Measurements from ENCODE around the gene C15orf39.
"Not testable (repeated sequence)": the region's sequence is repeated elsewhere in the genome, so short reads cannot be mapped to it uniquely, and the experiment has no call there.

Gene C15orf39

DNA sequence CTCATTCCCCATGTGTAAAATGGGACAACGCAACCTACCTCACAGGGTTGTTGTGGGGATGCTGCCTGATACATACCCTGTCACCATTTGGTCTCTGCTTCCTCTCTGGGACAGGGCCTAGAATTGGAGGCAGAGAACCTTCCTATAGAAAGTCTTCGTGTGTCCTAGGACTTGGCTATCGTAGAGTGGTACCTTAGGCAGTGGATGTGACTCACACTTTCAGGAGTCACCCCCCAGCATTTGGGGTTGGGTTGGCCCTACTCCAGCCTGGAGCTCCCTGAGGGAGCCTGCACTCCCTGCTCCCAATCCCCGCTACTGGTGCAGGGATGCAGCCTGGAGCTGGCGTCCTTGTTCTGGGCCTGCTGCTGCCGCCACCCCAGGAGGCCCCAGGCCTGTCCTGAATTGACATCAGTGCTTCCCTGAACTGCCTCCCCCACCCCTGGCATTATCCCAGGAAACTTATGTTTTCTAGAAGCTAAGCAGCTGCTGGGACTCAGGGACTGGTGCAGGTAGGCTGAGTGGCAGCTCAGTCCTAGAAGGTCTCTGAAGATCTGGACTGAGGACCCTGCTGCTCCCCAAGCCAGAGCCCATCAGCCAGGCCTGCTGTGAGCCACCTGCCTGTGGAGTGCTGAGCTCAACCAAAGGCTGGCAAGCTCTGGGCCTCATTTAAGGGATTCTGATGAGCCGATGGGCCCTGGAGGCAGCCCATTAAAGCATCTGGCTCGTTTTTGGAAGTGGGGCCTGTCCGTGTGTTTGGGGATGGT is 9.9 kb downstream of the C15orf39 start:
- DNase-seq (ENCODE audit: low read depth in 3 of 3): no peak

DNA sequence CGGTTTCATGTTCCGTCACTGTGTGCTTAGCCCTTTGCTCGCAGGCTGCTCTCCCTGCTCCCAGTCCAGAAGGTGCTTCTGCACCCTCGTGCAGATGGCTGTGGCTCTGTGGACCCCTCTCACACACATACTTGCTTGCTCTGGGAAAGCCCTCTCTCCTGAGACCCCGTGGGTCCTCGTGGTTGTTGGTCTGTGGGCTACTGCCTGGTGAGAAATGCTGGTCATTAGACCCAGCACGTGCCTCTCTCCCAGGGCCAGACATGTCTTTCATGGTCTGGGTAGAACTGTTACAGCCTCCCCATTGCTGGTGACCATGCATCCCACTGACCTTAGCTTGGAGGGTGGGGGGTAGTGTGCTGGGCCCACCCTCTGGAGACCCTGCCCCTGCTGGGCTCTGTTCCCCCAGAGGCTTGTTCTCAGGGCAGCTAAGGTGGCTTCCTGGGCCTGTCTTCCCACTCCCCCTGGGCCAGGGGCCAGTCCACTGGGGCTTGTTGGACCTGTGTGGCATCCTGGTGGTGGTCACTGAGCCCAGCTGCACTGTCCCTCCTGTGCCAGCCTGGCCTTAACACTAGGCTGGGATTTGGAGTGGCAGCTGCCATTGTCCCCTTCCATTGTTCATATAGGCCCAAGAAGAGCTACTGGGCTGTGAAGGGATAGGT is 10.6 kb downstream of the C15orf39 start:
- DNase-seq (ENCODE audit: low read depth in 3 of 3): no peak

DNA sequence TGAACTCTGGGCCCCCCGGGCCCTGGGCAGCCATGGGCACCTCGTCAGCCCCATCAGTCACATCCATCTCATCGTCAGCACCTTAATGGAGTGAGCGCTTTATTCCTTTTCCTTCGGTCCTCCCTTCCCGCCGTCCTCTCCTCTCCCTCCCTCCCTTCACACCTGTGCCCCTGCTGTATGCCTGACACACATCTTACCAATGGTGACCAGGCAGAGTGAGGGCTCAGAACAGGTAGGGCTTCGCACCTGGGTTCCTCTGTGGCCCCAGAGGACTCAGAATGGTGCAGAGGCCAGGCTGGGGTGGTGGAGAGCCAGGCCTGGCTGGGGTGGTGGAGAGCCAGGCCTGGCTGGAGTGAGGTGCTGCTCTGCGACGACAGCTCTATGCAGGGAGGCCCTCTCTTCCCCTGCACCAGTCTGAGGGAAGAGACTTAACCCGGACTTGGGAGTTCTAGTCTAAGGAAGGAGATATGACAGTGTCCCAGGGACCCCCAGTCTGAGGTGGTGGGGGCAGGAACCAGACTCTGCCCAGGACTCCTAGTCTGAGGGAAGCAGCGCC is 11.6 kb downstream of the C15orf39 start:
- no peak for DNase-seq (ENCODE audit: low read depth in 3 of 3)

DNA sequence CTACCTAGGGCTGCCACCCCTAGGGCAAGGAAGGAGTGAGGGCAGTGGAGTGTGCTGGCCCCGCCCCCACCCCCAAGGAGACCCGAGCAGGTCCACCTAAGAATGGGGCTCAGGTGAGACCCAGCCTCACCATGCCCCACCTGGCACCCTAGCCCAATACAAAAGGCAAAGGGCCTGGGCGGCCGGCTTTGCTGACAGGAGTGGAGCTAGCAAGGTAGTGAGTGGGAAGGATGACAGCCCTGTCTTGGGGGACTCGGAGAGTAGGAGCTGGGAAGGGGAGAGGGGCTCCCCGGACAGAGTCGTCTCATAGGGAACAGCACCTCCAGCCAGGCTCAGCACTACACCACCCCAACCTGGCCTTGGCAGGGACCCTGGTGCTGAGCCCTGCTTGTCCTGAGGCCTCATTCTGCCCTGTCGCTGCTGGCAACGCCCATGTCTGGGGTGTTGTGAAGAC is 12.1 kb downstream of the C15orf39 start:
- DNase-seq (ENCODE audit: low read depth in 3 of 3): no peak

DNA sequence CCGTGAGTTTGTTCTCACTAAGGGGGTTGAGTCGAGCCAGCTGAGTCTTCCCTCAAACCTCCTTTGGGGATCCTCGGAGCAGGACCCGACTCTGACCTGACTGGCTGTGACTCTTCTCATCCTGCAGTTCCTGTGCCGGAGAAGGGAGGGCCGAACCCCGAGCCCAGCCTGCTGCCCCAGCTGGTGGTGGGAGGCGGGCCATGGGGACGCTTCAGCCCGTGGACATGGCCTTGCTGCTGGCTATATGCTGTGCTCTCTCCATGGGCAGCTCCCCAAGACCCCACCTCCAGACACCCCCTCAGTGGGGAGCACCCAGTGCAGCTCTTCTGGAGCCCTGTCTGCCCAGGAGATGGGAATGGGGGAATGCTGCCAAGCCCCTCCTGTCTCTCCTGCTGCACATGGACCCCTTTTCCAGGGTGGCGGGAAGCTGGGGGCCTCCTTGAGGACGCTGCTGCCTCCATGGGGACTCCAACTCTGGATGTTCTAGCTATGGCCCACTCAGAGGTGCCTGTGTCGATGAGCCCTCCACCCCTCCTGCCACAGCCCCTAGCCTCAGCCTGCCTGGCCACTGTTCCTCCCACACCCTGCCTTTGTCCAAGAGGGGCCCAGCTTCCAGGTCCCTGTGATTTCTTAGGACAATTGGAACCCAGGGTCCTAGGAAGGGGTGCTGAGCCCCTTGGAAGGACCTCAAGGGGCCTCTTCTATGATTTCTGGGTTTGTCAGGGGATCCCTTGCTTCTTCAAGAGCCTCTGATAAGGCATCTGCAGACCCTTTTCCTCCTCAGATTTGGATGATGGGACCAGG is 12.8 kb downstream of the C15orf39 start:
- DNase-seq (ENCODE audit: low read depth in 3 of 3): no peak

DNA sequence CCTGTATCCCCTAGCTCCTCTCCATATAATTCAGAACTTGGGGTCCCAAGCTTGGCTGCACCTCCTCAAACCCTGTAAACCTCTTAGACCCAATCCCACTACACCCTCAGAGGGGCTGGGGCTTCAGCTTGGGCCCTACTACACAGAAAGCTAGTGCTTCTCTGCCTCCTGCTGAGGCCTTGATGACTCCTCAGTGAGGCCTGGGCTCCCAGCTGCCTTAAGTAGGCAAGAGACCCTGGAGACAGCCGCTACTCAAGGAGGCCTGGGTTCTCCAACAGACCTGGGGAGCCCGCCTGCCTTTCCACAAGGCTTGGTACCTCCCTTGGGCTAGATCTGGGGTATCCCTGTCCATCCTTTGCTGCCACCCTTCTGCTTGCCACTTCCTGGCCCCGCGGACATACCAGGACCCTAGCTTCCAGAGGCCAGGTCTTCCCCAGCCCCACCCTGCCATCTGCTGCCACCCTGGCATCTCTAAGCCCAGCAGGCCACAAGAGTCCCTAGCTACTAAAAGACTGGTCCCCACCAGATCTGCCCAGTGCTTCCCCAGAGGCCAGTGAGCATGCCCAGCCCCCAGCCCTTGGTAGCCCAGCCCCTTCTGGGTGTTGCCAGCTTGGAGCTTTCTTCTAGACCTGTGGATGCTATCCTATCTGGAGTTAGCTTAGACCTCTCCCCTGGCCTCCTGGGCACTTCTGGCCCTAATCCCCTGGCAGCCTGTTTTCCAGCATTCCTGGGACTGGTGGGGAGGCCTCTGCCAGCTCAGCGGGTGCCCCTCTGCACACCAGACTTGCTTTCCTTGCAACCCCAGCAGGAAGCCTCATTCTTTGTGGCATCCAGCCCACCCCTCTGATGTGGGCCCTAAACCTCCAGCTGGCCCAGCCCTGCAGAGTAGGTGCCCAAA is 13.7 kb downstream of the C15orf39 start:
- no peak for DNase-seq (ENCODE audit: low read depth in 3 of 3)

DNA sequence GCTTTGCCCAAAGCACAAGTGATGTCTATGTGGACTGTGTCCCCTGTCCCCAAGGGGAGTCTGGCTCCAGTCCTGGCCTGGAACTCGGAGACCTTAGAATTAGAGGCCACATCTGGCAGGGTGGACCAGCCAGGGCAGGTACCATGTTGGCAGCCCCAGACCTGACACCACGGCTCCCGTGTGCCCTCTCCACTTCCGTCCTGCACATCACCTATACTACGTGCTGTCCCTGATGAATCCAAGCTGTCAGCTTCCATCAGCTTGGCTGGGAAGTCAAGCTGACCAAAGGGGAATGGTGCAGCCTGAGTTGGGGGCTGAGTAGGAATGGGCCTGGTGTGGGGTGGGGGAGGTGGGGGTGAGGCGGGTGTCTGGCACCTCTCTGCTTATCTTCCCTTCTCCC is 15.3 kb downstream of the C15orf39 start:
- DNase-seq (ENCODE audit: low read depth in 3 of 3): no peak

DNA sequence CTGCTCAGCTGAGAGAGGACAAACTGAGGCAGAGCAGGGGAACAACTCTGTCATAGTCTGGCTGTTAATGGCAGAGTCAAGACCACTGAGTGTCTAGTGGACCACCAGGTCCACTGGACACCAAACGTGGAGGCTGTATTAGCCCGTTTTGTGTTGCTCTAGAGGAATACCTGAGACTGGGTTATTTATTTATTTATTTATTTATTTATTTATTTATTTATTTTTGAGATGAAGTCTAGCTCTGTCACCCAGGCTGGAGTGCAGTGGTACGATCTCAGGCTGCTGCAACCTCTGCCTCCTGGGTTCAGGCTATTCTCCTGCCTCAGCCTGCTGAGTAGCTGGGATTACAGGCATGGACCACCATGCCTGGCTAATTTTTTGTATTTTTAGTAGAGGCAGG is 15.9 kb downstream of the C15orf39 start:
- DNase-seq (ENCODE audit: low read depth in 3 of 3): not testable (repeated sequence)

DNA sequence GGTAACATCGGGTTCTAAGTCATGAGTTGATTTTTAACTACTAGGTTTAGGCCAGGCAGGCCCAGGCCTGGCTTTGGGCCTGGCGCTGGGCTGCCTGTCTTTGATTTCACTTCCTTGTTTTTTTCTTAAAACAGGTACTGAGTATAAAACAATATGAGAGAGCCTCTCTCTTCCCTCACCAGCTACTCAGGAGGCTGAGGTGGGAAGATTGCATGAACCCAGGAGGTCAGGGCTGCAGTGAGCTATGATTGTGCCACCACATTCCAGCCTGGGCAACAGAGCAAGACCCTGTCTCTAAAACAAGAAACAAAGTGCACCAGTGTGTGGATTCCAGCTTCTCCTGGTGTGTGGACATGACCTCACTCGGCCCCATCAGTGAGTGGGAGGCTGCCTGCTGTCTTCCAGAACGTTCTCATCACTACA is 17.8 kb downstream of the C15orf39 start:
- not testable (repeated sequence) for DNase-seq (ENCODE audit: low read depth in 3 of 3)

DNA sequence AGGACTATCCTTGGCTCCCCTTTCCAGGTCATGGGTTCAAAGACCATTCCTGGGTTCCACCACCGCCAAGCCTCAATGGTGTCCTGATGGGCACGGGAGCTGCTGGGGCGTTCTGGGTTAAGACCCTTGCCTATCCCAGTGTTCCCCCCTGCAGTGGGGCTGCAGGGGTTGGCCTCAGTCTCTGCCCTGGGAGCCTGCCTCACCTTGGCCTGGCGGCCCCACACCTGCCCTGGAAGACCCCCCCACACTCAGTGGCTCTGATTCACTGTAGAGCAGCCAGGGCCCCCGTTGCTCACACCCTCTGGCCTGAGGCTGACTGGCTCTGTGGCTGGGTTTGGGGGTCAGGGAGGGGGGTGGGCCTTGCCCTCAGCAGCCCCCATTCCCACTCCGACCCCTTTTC is 22.0 kb downstream of the C15orf39 start:
- no peak for DNase-seq (ENCODE audit: low read depth in 3 of 3)

DNA sequence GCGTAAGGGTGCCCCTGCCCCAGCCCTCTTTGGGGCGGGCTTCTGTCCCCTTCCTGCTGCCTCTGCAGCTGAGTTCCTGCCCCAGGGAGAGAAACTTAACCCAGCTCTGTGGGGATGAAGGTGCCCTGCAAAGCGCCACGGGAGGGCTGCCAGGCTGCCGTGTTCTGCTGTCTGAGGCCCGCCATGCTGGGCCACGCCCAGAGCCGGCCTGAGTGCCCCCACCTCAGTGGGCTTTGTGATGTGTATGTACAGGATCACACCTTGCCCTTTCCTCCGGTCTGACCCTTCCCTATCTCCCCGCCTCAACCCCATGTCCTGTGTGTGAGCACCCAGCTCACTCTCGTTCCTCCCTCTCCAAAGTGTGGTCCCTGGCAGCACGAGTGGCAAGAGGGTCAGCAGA is 22.6 kb downstream of the C15orf39 start:
- DNase-seq (ENCODE audit: low read depth in 3 of 3): no peak

DNA sequence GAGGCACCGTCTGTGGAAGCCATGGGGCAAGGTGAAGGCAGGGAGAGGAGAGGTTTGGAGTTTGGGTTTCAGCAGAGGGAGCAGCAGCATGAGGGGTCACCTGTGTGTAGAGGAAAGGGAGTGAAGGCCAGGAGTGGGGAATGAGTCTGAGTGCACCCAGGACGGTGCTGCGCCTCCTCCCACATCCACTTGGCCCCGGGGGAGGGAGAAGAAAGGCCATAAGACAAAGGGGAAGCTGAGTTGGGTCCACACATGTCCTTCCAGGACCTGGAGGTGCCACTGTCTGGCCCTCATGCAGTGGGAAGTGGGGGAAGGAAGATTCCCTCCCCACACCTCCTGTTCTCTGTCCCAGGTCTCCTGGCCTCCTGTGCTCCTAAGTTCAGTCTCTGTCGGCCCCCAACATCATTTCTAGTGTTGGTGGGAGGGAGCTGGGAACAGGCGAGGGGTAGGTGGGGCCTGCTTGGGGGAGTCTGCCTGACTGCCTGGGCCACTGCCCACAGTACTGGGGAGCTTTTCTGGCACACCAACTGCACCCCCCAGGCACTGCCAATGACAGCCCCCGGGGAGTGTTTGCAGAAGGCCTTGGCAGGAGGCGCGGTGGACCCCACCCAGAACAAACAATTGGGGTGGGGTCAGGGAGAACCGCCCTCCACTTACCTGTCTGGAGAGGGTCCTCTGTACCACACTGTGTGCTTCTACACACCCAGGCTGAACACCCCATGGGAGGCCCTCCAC is 23.6 kb downstream of the C15orf39 start:
- DNase-seq (ENCODE audit: low read depth in 3 of 3): not testable (repeated sequence)

DNA sequence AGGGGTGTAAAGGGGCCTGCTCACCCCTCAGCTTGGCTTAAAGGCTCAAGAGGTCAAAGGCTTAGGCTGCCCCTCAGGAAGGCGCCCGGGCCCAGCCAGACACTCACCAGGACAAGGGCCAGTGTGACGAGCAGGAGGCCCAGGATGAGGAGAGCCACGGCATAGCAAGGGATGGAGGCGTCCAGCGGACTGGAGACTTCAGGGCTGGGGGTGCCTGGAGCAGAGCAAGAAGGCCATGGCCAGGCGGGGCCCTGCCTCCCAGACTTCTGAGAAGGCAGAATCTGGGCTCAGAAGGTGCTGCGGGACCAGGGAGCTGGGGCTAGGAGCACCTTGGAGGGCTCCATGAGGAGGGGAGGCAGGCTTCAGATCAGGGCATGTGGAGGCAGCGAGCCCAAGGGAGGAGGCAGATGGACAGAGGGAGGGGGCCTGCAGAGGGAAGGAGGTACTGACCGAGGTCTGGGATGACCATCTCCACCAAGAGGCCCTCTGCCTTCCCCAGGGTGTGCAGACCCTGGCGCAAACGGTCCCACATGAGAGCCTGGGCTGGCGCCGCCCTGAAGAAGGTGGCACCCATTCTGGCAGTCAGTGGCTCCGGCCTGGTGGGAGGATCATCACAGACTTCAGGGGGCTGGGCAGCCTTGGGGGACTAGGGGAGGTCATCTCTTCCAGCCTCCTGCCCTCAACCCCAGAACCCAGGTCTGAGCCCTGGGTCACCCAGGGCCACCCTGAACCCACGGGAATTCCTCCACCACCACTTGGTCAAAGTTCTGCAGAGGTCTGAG is 24.5 kb downstream of the C15orf39 start:
- no peak for DNase-seq (ENCODE audit: low read depth in 3 of 3)

DNA sequence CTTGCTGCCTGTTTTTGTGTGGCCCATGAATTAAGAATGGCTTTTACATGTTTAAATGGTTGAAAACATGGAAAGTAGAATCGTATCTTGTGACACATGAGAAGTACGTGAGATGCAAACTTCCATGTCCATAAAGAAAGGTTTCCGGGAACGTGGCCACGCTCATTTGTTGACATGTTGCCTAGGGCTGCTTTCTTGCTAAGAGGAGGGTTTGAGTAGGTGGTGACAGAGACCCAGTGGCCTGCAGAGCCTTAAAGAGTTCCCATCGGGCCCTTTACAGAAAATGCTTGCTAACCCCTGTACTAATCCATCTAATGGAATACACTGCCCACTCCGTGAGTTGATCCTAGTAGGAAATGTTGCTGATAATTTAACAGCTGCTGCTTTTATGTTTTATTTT is 25.4 kb downstream of the C15orf39 start:
- not testable (repeated sequence) for DNase-seq (ENCODE audit: low read depth in 3 of 3)

DNA sequence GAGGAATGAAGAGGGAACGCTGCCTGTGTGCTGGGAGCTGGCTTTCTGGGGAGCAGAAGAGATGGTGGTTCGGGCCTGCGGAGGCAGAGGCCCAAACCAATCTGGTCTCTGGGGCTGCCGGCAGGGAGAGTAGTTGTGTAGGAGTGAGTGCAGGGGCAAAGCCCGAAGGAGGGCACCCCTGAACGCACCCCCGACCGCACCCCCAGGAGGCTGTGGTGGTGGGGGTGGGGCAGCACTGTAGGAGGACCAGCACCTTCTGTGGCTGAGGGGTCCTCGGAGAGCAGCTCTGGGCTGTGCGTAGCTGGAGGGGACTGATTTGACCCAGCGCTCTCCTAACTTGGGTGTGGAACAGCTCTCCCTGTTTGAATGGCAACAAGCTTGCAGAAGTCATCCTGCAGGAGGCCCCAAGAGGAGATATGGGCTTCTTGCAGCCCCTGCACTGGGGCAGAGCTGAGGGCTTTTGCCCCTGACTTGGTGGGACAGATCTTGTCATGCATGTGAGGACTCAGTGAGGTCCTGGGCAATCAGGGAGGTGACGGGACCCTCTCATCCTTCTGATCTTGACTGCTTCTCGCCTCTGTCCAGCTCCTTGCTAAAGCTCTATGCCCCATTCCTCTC is 26.1 kb downstream of the C15orf39 start:
- no peak for DNase-seq (ENCODE audit: low read depth in 3 of 3)

DNA sequence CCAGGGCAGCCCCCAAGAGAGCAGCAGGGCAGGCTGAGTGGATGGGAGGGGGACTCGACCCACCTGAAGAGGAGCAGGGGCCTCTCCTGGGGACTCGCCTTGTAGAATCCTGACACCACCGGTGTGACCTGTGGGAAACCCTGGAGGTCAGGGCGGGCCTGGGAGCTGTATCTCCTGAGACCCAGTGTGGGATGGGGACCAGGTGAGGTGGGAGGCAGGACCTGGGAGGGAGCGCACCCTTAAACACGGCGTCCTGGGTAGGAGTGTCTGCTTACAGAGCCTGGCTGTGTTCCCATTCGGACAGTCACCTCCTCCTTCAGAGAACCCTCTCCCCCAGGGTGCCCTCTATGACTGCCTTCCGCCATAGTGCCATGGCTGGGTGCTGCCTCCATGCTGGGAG is 27.1 kb downstream of the C15orf39 start:
- no peak for DNase-seq (ENCODE audit: low read depth in 3 of 3)

DNA sequence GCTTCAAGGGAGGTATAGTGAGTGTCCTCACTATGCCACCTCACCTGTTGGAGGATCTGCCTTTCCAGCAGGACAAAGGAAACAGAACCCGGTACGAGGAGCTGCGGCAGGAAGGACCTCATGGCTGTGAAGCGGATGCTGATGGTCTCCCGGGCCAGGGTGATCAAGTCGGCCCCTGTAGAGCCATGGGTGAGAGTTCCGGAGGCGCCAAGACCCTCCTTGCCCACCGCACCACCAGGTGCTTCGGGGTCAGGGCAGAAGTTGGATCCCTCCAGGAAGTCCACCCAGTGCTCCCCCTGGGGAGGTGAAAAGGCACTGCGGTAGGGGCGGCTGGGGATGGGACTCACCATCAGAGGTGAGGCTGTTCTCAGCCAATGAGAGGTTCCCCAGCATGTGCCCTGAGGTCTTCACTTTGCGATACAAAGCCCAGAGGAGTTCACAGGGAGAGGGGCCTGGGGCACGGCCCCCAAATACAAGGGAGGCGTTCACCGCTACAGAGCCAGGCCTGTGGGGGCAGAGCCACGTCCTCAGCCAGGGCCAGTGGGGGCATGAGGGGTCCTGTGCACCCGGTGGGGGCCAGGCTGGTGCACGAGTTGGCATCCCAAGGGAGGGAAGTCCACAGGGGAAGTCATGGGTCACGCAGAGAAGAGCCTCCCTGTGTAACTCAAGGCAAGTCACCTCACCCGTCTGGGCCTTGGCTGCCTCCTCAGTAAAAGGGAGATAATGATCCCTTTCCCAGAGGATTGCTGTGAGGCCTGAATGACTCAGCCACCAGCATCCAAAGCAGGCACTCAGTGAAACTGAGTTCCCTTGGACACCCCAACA is 27.7 kb downstream of the C15orf39 start:
- no peak for DNase-seq (ENCODE audit: low read depth in 3 of 3)

DNA sequence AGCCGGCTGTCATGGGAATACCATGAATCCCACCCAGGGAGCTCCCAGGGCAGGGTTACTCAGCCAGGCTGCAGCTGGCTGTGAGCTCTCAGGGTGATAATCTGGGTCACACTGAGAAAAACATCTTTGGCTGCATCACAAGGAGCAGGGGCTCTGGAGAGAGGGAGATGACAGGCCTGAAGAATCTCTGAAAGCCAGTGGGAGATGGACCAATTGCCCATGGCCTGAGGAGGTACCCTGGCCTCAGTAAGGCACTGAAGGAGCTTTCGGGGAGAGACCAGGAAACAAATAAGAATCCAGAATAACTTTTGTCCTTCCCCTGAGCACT is 28.3 kb downstream of the C15orf39 start:
- DNase-seq (ENCODE audit: low read depth in 3 of 3): no peak
